ENCODE measurements around the gene FABP2.

DNA sequence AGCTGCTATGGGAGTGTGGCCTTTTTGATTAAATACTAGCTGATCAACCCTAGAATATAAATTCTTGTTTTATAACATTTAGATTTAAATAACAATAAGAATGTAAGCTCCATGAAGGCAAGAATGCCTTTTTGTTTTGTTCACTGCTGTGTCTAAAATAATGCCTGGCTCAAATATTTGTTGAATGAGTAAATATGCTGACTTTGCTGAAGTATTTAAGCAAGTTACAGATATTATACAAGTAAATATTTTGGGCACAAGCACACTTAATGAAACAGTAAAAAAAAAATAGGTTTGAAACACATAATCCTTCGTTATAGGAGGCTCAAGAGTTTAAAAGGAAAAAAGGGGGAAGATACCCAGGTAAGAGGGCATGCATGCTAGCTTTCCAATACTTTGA is 24.1 kb downstream of the FABP2 start:
- TF ChIP-seq, protein P1, sequence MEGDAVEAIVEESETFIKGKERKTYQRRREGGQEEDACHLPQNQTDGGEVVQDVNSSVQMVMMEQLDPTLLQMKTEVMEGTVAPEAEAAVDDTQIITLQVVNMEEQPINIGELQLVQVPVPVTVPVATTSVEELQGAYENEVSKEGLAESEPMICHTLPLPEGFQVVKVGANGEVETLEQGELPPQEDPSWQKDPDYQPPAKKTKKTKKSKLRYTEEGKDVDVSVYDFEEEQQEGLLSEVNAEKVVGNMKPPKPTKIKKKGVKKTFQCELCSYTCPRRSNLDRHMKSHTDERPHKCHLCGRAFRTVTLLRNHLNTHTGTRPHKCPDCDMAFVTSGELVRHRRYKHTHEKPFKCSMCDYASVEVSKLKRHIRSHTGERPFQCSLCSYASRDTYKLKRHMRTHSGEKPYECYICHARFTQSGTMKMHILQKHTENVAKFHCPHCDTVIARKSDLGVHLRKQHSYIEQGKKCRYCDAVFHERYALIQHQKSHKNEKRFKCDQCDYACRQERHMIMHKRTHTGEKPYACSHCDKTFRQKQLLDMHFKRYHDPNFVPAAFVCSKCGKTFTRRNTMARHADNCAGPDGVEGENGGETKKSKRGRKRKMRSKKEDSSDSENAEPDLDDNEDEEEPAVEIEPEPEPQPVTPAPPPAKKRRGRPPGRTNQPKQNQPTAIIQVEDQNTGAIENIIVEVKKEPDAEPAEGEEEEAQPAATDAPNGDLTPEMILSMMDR (conservative IDR thresholded peaks at IDR 0.05): no peak
- no peak for TF ChIP-seq EZH2 (IDR thresholded peaks at IDR 0.05; ENCODE audit: low read depth)

Measured in PC-9 (cell line).